GM19372 (cell line): ENCODE data around the gene SCO2.
A peak's percentile ranks its signal among the peaks of the same experiment; 100 is the strongest.

Source experiments
- ATAC-seq: cut with Tn5 transposase; IDR thresholded peaks from one replicate; pipeline ENCODE4 v1.9.1; 2021; ENCODE audit warnings: mild to moderate bottlenecking, low read depth, moderate library complexity; ENCODE audit not compliant: unreplicated experiment

The SCO2 gene

DNA sequence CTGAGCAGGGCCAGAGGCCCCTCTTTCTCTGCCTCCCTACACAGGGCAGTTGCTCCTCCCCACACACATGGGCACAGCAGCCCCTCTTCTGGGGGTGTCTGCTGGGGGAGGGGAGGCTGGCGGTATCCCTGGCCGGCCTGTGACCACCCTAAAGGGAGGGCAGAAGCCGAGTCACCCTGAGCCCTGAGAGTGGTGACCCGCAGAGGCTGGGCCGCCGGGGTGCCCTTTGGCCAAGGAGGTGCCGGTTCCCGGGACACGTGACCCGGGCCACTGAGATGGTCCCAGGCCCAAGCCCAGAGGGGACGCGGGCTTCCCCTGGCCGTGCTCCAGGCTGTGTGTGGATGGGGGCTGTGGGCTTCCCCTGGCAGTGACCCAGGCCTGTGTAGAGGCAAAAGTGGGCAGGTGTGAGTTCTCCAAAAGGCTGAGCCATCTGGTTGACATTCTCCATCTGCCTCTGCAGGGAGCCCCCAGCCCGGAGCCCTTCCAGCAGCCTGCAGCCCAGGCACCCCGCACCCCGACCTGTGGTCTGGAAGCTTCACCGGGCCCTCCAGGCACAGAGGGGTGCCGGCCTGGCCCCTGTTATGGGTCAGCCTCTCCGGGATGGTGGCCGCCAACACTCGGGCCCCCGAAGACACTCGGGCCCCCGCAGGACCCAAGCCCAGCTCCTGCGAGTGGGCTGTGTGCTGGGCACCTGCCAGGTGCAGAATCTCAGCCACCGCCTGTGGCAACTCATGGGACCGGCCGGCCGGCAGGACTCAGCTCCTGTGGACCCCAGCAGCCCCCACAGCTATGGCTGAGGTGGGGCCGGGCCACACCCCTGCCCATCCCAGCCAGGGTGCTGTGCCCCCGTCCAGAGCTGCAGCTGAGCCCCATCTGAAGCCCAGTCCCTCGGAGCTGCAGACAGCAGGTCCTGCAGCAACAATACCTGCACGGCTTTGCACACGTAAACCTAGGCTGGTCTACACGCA is 43.0 kb downstream of the SCO2 start:
- no peak for ATAC-seq

DNA sequence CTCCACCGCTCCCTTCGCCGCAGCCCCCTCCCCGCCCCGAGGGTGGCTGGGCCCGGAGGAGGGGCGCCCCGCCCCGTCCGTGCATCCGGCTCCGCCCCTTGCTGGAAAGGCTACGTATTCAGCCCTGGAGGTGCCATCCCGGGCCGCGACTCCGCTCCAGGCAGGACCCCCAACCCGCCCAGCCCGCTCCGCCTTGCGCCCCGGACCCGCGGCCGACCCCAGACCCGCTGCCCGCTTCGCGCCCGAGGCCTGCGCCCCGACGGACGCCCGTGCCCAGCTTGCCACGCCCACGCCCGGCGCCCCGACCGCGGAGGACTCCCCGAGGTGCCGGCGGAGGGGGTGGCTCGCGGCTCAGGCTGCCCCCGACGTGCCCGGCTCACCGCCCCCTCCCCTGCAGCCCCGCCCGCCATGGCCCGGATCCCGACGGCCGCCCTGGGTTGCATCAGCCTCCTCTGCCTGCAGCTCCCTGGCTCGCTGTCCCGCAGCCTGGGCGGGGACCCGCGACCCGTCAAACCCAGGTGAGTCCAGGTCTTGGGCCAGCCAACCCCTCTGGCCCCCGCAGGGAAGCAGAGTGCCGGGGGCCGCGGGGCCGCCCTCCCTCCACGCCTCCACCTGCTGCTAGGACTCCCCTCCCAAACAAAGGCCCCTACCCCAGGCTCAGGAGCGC is 43.8 kb downstream of the SCO2 start, which contains the start of gene ADM2:
TSS of gene ADM2 (plus strand) at position 104 of the 667 bp plus-strand sequence. CDS start at position 409, 305 bp downstream.
- no peak for ATAC-seq

DNA sequence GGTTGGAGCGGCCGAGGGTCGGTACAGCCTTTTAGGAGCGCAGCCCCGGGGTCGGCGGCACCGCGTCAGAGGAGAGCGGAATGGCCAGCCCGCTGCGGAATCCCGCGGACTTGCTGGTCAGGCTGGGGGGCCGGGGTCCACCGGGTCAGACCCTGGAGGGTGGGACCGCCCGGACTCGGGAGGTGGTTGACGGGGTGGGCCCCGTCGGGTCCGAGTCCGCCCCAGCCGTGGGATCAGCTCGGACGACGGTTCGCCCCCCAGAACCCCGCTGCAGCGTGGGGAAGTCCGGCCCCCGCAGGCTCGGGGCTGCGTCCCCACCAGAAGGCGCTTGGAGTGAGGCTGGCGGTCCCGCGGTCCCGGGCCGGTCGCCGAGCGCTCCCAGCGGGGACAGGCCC is 44.4 kb downstream of the SCO2 start:
- ATAC-seq: no peak

DNA sequence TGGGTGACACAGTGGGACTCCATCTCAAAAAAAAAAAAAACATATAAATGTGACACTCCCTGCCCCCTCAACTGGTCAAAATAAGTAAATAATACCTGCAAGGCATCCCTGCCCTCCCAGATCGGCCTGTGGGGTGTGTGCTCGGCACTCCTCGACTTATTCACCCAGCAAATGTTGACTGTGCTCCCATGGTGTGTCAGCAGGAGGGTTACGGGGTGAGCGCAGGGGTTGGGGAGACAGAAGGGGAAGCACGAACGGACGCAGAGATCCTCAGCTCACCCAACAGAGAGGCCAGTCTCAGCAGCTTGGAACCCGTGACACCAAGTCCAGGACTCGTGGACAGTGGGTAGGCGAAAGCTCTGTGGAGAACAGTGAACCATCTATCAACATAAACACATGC is 45.7 kb downstream of the SCO2 start:
- no peak for ATAC-seq

DNA sequence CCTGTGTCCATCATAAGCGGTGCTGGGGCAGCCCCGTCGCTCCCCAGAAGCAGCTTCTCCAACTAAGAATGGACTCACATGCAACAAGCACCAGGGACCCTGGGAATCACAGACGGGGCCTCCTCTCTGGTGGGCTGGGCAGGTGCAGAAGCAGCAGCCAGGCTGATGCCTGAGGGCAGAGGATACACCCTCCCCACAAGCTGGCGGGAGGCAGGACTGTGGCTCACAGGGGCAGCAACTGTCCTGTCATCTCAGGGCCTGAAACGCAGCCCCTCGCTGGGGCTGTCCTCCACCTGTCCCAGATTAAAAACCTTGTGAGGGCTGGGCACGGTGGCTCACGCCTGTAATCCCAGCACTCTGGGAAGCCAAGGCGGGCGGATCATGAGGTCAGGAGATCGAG is 47.5 kb downstream of the SCO2 start:
- no peak for ATAC-seq

DNA sequence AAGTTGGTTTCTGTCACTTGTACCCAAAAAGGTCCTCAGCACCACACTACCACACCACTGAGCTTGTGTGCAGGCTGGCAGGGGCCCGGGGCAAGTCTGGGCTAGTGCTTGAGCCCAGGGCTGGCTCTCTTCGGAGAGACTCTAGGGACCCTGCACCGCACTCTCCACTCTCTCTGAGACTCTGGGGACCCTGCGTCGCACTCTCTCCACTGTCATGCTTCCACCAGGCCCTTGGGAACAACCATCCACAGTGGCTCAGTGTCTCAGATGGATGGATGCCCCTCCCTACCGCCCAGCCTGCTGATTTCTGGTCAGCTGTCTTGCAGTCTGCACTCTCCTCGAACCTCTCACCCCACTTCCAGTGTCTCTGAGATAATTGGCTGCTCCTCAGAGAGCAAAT is 48.5 kb downstream of the SCO2 start:
- ATAC-seq: no peak

DNA sequence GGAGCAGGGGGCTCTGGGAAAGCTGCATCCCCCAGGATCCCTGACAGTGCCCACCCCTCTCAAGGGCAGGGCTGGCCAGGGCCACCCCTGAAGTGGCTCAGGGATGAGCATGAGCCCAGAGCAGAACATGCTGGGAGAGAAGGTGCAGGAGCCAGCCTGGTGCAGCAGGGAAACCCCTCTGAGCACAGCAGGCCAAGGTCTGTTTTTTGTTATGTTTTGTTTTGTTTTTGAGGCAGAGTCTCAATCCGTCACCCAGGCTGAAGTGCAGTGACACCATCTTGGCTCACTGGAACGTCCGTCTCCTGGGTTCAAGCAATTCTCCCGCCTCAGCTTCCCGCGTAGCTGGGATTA is 49.8 kb downstream of the SCO2 start:
- no peak for ATAC-seq

DNA sequence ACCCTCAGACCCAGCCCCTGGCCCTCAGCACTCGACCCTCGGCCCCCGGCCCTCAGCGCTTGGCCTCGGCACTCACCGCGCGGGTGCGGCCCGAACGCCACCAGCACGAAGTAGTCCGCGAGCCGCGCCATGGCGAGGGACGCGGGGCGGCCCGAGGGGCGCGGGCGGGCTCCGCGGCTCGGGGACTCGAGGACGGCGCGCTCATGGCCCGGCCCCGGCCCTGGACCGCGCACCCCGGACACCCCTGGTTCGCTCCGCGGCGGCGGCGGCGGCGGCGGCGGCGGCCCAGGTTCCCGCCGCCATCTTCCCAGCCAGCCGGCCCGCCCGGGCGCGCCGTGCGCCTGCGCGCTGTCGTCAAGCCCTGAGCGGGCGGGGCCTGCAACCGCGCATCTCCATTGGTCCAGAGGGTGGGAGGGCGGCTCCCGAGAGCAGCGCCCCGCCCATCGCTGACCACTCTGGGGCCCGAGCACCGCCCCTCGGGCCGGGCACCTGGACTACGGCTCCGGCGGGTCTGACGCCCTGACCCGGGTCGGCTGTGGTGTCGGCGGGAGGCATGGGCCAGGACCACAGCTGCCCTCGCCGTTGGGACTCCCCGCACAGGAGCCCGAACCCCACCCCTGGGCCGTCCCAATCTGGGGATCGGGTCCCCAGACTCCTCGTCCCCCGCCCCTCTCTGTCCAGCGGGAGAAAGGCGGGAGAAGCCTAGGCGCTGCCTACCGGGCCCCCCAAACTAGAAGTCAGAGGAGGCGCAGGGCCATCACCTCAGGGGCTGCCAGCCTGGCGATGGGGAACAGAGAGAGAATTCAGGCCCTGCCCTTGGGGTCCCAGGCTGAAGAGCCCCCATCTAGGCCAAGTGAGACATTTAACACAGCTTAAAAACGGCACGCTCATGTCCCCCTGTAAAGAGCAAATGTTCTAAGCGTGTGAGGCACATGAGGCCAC is 50.4 kb downstream of the SCO2 start, which contains the start of gene SBF1:
TSS of gene SBF1 (minus strand) at position 326 of the 942 bp plus-strand sequence. CDS start at position 131, 195 bp downstream.
- peak; percentile 87 for ATAC-seq

DNA sequence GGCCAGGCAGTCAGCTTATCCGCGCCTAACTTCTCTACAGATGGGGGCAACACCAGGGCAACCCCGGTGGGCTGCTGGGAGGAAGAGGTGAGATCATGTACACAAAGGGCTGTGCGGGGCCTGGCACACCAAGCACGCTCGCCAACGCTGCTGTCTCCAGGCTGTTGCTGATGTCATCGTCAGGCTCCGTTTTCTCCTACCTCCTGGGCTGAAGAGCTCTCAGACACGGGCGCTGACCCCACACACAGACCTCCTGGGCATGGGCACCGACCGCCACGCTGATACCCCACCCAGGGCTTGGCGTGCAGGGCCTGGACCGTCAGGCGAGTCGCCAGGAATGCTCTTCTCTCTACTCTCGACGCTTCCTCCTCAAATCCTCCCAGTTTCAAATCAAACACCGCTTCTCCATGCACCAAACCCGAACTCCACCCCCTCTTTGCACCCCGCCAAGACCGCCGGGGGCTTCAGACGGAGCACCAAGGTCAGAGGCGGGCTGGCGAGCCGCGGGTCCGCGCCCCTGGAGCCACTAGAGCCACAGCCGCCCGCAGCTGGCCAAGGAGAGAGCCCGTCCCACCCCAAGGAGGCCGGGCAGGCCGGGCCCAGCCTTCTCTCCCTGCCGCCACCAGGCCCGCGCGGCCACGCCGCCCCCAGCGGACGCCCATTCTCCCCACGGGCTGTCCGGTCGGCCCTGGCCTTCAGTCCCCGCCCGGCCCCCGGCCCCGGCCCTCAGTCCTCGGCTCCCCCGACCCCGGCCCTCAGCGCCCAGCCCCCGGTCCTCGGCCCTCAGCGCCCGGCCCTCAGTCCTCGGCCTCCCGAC is 51.3 kb downstream of the SCO2 start:
- no peak for ATAC-seq
